ENCODE results near the gene MAPK13.

DNA sequence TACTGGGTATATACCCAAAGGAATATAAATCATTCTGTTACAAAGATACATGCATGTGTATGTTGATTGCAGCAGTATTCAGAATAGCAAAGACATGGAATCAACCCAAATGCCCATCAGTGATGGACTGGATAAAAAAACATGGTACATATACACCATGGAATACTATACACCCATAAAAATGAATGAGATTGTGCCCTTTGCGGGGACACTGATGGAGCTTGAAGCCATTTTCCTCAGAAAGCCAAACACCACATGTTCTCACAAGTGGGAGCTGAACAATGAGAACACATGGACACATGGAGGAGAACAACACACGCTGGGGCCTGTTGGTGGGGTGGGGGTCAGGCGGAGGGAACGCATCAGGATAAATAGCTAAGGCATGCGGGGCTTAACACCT, 41.3 kb upstream of the MAPK13 start:
- TF ChIP-seq POLR2A (IDR thresholded peaks at IDR 0.05), result no peak
- TF ChIP-seq, protein P1, sequence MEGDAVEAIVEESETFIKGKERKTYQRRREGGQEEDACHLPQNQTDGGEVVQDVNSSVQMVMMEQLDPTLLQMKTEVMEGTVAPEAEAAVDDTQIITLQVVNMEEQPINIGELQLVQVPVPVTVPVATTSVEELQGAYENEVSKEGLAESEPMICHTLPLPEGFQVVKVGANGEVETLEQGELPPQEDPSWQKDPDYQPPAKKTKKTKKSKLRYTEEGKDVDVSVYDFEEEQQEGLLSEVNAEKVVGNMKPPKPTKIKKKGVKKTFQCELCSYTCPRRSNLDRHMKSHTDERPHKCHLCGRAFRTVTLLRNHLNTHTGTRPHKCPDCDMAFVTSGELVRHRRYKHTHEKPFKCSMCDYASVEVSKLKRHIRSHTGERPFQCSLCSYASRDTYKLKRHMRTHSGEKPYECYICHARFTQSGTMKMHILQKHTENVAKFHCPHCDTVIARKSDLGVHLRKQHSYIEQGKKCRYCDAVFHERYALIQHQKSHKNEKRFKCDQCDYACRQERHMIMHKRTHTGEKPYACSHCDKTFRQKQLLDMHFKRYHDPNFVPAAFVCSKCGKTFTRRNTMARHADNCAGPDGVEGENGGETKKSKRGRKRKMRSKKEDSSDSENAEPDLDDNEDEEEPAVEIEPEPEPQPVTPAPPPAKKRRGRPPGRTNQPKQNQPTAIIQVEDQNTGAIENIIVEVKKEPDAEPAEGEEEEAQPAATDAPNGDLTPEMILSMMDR (IDR thresholded peaks at IDR 0.05), result no peak

Measured in testis (tissue), 2 donors.